HEK293 (cell line): ENCODE results near the gene PTRH2.
A peak's percentile ranks its signal among the peaks of the same experiment; 100 is the strongest.

ENCODE experiments used
- CTCF ChIA-PET: fragments of 350-600 bp; formaldehyde crosslinking; extraction: SDS; loops from one replicate; lab custom pipeline; 2021; ENCODE audit warnings: antibody characterized with exemption; lab: Yijun Ruan, JAX
- POLR2A ChIA-PET: fragments of 300-600 bp; formaldehyde crosslinking; extraction: SDS; loops from one replicate; lab custom pipeline; 2020; ENCODE audit warnings: antibody characterized with exemption, inconsistent platforms; lab: Yijun Ruan, JAX
- H3K27ac ChIP-seq: fragments of 200-500 bp; sonication (Bioruptor generic); 2 replicates; pipeline ENCODE4 v1.5.1; 2014; ENCODE audit warnings: low read depth, low read length, control low read depth, inconsistent platforms; ENCODE audit errors: extremely low read depth
- H3K36me3 ChIP-seq, 2 experiments: fragments of 200-500 bp in 1 of 2; sonication (Bioruptor generic) in 1 of 2; 1 replicate in 1 of 2; 2 replicates in 1 of 2; pipeline ENCODE4 v1.5.1; 2014 to 2017; ENCODE audit warnings: inconsistent platforms in 2 of 2, low read length in 2 of 2; ENCODE audit not compliant: control insufficient read depth in 2 of 2, insufficient read depth in 1 of 2
- H3K4me1 ChIP-seq: fragments of 200-500 bp; sonication (Bioruptor generic); 2 replicates; pipeline ENCODE4 v1.5.1; 2014; ENCODE audit warnings: mild to moderate bottlenecking, low read length, inconsistent platforms; ENCODE audit not compliant: control insufficient read depth, insufficient read depth
- H3K4me3 ChIP-seq: 2 replicates; pipeline ENCODE4 v1.5.1; 2011; ENCODE audit warnings: low read depth, mild to moderate bottlenecking, control low read depth, low read length, moderate library complexity
- H3K9me3 ChIP-seq: fragments of 200-500 bp; sonication (Bioruptor generic); 2 replicates; pipeline ENCODE4 v1.5.1; 2014; ENCODE audit warnings: low read depth, low read length, inconsistent platforms; ENCODE audit not compliant: control insufficient read depth, insufficient read depth
- KLF10 ChIP-seq: fragments of 450-650 bp; IDR thresholded peaks from 2 replicates; pipeline ENCODE4 v1.5.1; 2018; ENCODE audit warnings: missing biosample characterization, mild to moderate bottlenecking, missing genetic modification characterization
- ZNF112 ChIP-seq: fragments of 450-650 bp; formaldehyde crosslinking; IDR thresholded peaks from 2 replicates; pipeline ENCODE4 v1.5.0; 2017; ENCODE audit warnings: missing biosample characterization, missing genetic modification characterization
- ZNF169 ChIP-seq: fragments of 450-650 bp; formaldehyde crosslinking; IDR thresholded peaks from 2 replicates; pipeline ENCODE4 v1.5.1; 2016; ENCODE audit warnings: missing biosample characterization, missing genetic modification characterization
- ZNF175 ChIP-seq: fragments of 450-650 bp; formaldehyde crosslinking; IDR thresholded peaks from 2 replicates; pipeline ENCODE4 v1.5.1; 2016; ENCODE audit warnings: missing biosample characterization, missing genetic modification characterization
- ZNF211 ChIP-seq: fragments of 450-650 bp; formaldehyde crosslinking; IDR thresholded peaks from 2 replicates; pipeline ENCODE4 v1.5.1; 2016; ENCODE audit warnings: low read depth, missing biosample characterization, missing genetic modification characterization
- ZNF248 ChIP-seq: fragments of 450-650 bp; formaldehyde crosslinking; IDR thresholded peaks from 2 replicates; pipeline ENCODE4 v1.5.1; 2017; ENCODE audit warnings: missing biosample characterization, missing genetic modification characterization
- ZNF391 ChIP-seq: fragments of 450-650 bp; formaldehyde crosslinking; IDR thresholded peaks from 2 replicates; pipeline ENCODE4 v1.5.1; 2016; ENCODE audit warnings: low read depth, missing biosample characterization, missing genetic modification characterization, borderline replicate concordance
- ZNF501 ChIP-seq: fragments of 450-650 bp; formaldehyde crosslinking; IDR thresholded peaks from 2 replicates; pipeline ENCODE4 v1.5.1; 2016; ENCODE audit warnings: missing biosample characterization, missing genetic modification characterization
- ZNF510 ChIP-seq: fragments of 450-650 bp; formaldehyde crosslinking; IDR thresholded peaks from 2 replicates; pipeline ENCODE4 v1.5.1; 2018; ENCODE audit warnings: mild to moderate bottlenecking, missing genetic modification characterization, missing biosample characterization; ENCODE audit not compliant: insufficient replicate concordance
- ZNF654 ChIP-seq: fragments of 450-650 bp; formaldehyde crosslinking; IDR thresholded peaks from 2 replicates; pipeline ENCODE4 v1.5.1; 2016; ENCODE audit warnings: low read depth, missing biosample characterization, missing genetic modification characterization
- ZNF664 ChIP-seq: fragments of 450-650 bp; formaldehyde crosslinking; IDR thresholded peaks from 2 replicates; pipeline ENCODE4 v1.5.1; 2016; ENCODE audit warnings: missing biosample characterization, missing genetic modification characterization
- ZNF843 ChIP-seq: fragments of 450-650 bp; formaldehyde crosslinking; IDR thresholded peaks from 2 replicates; pipeline ENCODE4 v1.5.1; 2016; ENCODE audit warnings: missing biosample characterization, missing genetic modification characterization
- TF ChIP-seq, protein P1 (sequence below): fragments of 450-650 bp; formaldehyde crosslinking; IDR thresholded peaks from 2 replicates; pipeline ENCODE4 v1.5.0; 2017; ENCODE audit warnings: missing biosample characterization, missing genetic modification characterization, borderline replicate concordance
- TF ChIP-seq, protein P2 (sequence below): fragments of 450-650 bp; formaldehyde crosslinking; IDR thresholded peaks from 2 replicates; pipeline ENCODE4 v1.5.1; 2016; ENCODE audit warnings: missing biosample characterization, missing genetic modification characterization
- TF ChIP-seq, protein P3 (sequence below): fragments of 450-650 bp; formaldehyde crosslinking; IDR thresholded peaks from 2 replicates; pipeline ENCODE4 v1.5.1; 2017; ENCODE audit warnings: missing biosample characterization, missing genetic modification characterization
- TF ChIP-seq, protein P4 (sequence below): fragments of 450-650 bp; formaldehyde crosslinking; IDR thresholded peaks from 2 replicates; pipeline ENCODE4 v1.5.1; 2016; ENCODE audit warnings: missing biosample characterization, missing genetic modification characterization
- TF ChIP-seq, protein P5 (sequence below): fragments of 450-650 bp; formaldehyde crosslinking; IDR thresholded peaks from 2 replicates; pipeline ENCODE4 v1.5.1; 2016; ENCODE audit warnings: missing biosample characterization, missing genetic modification characterization, low read depth
- TF ChIP-seq, protein P6 (sequence below): fragments of 450-650 bp; formaldehyde crosslinking; IDR thresholded peaks from 2 replicates; pipeline ENCODE4 v1.5.1; 2016; ENCODE audit warnings: missing biosample characterization, missing genetic modification characterization
- TF ChIP-seq, protein P7 (sequence below): fragments of 450-650 bp; formaldehyde crosslinking; optimal IDR thresholded peaks from 2 replicates; pipeline ENCODE3; 2016; ENCODE audit warnings: missing biosample characterization, mild to moderate bottlenecking, missing genetic modification characterization
- TF ChIP-seq, protein P8 (sequence below): fragments of 450-650 bp; formaldehyde crosslinking; IDR thresholded peaks from 2 replicates; pipeline ENCODE4 v1.5.1; 2016; ENCODE audit warnings: missing biosample characterization, missing genetic modification characterization

The PTRH2 gene

DNA sequence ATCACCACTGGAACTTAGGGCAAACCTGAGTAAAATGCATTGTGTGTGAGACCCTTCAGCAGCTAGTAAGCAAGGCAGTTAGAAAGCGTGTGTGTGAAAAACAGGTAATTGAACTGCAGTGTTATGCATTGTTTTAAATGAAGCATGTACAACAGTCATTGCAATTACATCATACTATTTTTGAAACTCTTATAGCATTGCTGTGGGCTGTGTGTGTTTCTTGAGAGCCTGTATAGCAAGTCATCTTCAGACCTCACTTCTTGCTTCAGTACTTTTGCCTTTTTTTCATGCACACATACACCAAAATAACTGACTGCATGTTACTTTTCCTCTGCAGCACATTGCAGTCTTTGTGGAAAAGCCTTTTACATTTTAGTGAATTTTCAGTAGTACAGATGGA, 19.2 kb downstream of the PTRH2 start:
- Histone ChIP-seq H3K9me3 (no peaks in the 10 kb centered on the region), H3K4me1 (no peaks in the 10 kb centered on the region), H3K4me3 (no peak overlapping the region), H3K27ac (no peak overlapping the region), H3K36me3 (peaks cover 91 to 98% of the 10 kb centered on the region in 2 experiments)
- ChIA-PET CTCF (interaction anchor here (0.7 to 1.7 kb wide), 5 partner anchors 13 to 272 kb away, joined by 3 to 5 read pairs (median 4); no protein-coding TSS in a partner anchor), POLR2A (interaction anchor here (0.7 kb wide), 2 partner anchors 12 to 17 kb away, joined by 4 to 5 read pairs; no protein-coding TSS in a partner anchor)
- TF ChIP-seq, protein P1, sequence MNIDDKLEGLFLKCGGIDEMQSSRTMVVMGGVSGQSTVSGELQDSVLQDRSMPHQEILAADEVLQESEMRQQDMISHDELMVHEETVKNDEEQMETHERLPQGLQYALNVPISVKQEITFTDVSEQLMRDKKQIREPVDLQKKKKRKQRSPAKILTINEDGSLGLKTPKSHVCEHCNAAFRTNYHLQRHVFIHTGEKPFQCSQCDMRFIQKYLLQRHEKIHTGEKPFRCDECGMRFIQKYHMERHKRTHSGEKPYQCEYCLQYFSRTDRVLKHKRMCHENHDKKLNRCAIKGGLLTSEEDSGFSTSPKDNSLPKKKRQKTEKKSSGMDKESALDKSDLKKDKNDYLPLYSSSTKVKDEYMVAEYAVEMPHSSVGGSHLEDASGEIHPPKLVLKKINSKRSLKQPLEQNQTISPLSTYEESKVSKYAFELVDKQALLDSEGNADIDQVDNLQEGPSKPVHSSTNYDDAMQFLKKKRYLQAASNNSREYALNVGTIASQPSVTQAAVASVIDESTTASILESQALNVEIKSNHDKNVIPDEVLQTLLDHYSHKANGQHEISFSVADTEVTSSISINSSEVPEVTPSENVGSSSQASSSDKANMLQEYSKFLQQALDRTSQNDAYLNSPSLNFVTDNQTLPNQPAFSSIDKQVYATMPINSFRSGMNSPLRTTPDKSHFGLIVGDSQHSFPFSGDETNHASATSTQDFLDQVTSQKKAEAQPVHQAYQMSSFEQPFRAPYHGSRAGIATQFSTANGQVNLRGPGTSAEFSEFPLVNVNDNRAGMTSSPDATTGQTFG (tag by site-specific recombination), result no peak
- TF ChIP-seq, protein P2, sequence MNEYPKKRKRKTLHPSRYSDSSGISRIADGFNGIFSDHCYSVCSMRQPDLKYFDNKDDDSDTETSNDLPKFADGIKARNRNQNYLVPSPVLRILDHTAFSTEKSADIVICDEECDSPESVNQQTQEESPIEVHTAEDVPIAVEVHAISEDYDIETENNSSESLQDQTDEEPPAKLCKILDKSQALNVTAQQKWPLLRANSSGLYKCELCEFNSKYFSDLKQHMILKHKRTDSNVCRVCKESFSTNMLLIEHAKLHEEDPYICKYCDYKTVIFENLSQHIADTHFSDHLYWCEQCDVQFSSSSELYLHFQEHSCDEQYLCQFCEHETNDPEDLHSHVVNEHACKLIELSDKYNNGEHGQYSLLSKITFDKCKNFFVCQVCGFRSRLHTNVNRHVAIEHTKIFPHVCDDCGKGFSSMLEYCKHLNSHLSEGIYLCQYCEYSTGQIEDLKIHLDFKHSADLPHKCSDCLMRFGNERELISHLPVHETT (tag by site-specific recombination), result no peak
- TF ChIP-seq, protein P3, sequence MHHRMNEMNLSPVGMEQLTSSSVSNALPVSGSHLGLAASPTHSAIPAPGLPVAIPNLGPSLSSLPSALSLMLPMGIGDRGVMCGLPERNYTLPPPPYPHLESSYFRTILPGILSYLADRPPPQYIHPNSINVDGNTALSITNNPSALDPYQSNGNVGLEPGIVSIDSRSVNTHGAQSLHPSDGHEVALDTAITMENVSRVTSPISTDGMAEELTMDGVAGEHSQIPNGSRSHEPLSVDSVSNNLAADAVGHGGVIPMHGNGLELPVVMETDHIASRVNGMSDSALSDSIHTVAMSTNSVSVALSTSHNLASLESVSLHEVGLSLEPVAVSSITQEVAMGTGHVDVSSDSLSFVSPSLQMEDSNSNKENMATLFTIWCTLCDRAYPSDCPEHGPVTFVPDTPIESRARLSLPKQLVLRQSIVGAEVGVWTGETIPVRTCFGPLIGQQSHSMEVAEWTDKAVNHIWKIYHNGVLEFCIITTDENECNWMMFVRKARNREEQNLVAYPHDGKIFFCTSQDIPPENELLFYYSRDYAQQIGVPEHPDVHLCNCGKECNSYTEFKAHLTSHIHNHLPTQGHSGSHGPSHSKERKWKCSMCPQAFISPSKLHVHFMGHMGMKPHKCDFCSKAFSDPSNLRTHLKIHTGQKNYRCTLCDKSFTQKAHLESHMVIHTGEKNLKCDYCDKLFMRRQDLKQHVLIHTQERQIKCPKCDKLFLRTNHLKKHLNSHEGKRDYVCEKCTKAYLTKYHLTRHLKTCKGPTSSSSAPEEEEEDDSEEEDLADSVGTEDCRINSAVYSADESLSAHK (tag by site-specific recombination), result peak; percentile 91
- TF ChIP-seq ZNF112 (tag by site-specific recombination) (no peak), ZNF248 (tag by site-specific recombination) (no peak), ZNF169 (tag by site-specific recombination) (no peak), ZNF843 (tag by site-specific recombination) (no peak), ZNF501 (tag by site-specific recombination) (no peak), KLF10 (tag by site-specific recombination) (no peak)

DNA sequence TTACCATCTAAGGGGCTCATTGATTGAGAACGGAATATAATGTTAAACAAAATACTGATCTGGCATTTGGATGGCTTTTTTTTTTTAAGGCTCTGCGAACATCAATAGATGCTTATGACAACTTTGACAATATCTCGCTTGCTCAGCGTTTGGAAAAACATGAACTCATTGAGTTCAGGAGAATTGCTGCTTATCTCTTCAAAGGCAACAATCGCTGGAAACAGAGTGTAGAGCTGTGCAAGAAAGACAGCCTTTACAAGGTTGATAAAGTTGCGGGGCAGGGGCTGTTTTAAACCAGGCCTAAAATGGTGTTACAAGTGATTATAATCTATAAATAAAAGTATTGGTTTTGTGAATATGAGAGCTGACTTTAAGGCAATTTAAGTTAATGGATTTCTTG, 22.3 kb downstream of the PTRH2 start:
- CTCF ChIA-PET, result interaction anchor here (0.6 kb wide), 2 partner anchors 10 to 1384 kb away, joined by 3 read pairs; no protein-coding TSS in a partner anchor
- no peaks in the 10 kb centered on the region for H3K4me1 ChIP-seq
- H3K27ac ChIP-seq, result no peak overlapping the region
- POLR2A ChIA-PET, result no interaction called here
- H3K4me3 ChIP-seq, result no peak overlapping the region
- H3K9me3 ChIP-seq, result no peaks in the 10 kb centered on the region
- H3K36me3 ChIP-seq, result peaks cover 95 to 98% of the 10 kb centered on the region in 2 experiments
- TF ChIP-seq, protein P4, sequence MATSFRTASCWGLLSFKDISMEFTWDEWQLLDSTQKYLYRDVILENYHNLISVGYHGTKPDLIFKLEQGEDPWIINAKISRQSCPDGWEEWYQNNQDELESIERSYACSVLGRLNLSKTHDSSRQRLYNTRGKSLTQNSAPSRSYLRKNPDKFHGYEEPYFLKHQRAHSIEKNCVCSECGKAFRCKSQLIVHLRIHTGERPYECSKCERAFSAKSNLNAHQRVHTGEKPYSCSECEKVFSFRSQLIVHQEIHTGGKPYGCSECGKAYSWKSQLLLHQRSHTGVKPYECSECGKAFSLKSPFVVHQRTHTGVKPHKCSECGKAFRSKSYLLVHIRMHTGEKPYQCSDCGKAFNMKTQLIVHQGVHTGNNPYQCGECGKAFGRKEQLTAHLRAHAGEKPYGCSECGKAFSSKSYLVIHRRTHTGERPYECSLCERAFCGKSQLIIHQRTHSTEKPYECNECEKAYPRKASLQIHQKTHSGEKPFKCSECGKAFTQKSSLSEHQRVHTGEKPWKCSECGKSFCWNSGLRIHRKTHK (tag by site-specific recombination), result no peak
- TF ChIP-seq, protein P5, sequence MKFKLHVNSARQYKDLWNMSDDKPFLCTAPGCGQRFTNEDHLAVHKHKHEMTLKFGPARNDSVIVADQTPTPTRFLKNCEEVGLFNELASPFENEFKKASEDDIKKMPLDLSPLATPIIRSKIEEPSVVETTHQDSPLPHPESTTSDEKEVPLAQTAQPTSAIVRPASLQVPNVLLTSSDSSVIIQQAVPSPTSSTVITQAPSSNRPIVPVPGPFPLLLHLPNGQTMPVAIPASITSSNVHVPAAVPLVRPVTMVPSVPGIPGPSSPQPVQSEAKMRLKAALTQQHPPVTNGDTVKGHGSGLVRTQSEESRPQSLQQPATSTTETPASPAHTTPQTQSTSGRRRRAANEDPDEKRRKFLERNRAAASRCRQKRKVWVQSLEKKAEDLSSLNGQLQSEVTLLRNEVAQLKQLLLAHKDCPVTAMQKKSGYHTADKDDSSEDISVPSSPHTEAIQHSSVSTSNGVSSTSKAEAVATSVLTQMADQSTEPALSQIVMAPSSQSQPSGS, result no peak
- TF ChIP-seq ZNF391 (tag by site-specific recombination), result no peak
- TF ChIP-seq, protein P6, sequence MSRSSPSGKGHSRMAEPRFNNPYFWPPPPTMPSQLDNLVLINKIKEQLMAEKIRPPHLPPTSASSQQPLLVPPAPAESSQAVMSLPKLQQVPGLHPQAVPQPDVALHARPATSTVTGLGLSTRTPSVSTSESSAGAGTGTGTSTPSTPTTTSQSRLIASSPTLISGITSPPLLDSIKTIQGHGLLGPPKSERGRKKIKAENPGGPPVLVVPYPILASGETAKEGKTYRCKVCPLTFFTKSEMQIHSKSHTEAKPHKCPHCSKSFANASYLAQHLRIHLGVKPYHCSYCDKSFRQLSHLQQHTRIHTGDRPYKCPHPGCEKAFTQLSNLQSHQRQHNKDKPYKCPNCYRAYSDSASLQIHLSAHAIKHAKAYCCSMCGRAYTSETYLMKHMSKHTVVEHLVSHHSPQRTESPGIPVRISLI (tag by site-specific recombination), result no peak
- no peak for TF ChIP-seq ZNF211 (tag by site-specific recombination)
- TF ChIP-seq, protein P7, sequence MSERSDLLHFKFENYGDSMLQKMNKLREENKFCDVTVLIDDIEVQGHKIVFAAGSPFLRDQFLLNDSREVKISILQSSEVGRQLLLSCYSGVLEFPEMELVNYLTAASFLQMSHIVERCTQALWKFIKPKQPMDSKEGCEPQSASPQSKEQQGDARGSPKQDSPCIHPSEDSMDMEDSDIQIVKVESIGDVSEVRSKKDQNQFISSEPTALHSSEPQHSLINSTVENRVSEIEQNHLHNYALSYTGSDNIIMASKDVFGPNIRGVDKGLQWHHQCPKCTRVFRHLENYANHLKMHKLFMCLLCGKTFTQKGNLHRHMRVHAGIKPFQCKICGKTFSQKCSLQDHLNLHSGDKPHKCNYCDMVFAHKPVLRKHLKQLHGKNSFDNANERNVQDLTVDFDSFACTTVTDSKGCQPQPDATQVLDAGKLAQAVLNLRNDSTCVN, result no peak
- TF ChIP-seq, protein P8, sequence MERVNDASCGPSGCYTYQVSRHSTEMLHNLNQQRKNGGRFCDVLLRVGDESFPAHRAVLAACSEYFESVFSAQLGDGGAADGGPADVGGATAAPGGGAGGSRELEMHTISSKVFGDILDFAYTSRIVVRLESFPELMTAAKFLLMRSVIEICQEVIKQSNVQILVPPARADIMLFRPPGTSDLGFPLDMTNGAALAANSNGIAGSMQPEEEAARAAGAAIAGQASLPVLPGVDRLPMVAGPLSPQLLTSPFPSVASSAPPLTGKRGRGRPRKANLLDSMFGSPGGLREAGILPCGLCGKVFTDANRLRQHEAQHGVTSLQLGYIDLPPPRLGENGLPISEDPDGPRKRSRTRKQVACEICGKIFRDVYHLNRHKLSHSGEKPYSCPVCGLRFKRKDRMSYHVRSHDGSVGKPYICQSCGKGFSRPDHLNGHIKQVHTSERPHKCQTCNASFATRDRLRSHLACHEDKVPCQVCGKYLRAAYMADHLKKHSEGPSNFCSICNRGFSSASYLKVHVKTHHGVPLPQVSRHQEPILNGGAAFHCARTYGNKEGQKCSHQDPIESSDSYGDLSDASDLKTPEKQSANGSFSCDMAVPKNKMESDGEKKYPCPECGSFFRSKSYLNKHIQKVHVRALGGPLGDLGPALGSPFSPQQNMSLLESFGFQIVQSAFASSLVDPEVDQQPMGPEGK, result no peak
- no peak for TF ChIP-seq ZNF112 (tag by site-specific recombination)
- TF ChIP-seq ZNF175, result no peak
- no peak for TF ChIP-seq ZNF510
- TF ChIP-seq ZNF654, result no peak
- no peak for TF ChIP-seq ZNF664 (tag by site-specific recombination)
